Stomach smooth muscle (tissue), 2 donors: Measurements from ENCODE around the gene SLC13A5.

Source experiments
- H3K27ac ChIP-seq: one replicate; pipeline ENCODE4 v1.7.0; 2013; ENCODE audit warnings: mild to moderate bottlenecking, low read length, inconsistent platforms
- H3K27me3 ChIP-seq, 2 donors: one replicate each; pipeline ENCODE4 v1.7.0; 2013; ENCODE audit warnings: low read length in 2 of 2; ENCODE audit not compliant: insufficient read depth in 2 of 2, control insufficient read depth in 1 of 2
- H3K36me3 ChIP-seq, 2 donors: one replicate each; pipeline ENCODE4 v1.7.0; 2013; ENCODE audit warnings: low read length in 2 of 2; ENCODE audit not compliant: control insufficient read depth in 2 of 2, insufficient read depth in 2 of 2
- H3K4me1 ChIP-seq: one replicate; pipeline ENCODE4 v1.7.0; 2013; ENCODE audit warnings: low read length; ENCODE audit not compliant: control insufficient read depth, insufficient read depth
- H3K4me3 ChIP-seq, 2 donors: one replicate each; pipeline ENCODE4 v1.7.0; 2013; ENCODE audit warnings: low read length in 2 of 2
- H3K9ac ChIP-seq, 2 donors: one replicate each; pipeline ENCODE4 v1.7.0; 2013; ENCODE audit warnings: low read length in 2 of 2, mild to moderate bottlenecking in 1 of 2
- H3K9me3 ChIP-seq, 2 donors: one replicate each; pipeline ENCODE4 v1.7.0; 2013; ENCODE audit warnings: low read length in 2 of 2; ENCODE audit not compliant: control insufficient read depth in 2 of 2
- donor health status: healthy.
- donor health status: Pancreatic carcinoma.

The SLC13A5 gene

GRCh38 chr17:6676802-6677157, 36.4 kb downstream of the SLC13A5 start:
- Histone ChIP-seq H3K9me3 (no peaks in the 10 kb centered on the region), H3K9ac (no peak overlapping the region), H3K4me3 (no peak overlapping the region), H3K27ac (no peak overlapping the region), H3K27me3 (peaks cover 15 to 18% of the 10 kb centered on the region in 2 donors), H3K4me1 (no peaks in the 10 kb centered on the region), H3K36me3 (no peaks in the 10 kb centered on the region)

GRCh38 chr17:6675201-6675825, 37.9 kb downstream of the SLC13A5 start:
- Histone ChIP-seq H3K4me3 (no peak overlapping the region), H3K36me3 (no peaks in the 10 kb centered on the region), H3K9ac (no peak overlapping the region), H3K9me3 (no peaks in the 10 kb centered on the region), H3K27ac (no peak overlapping the region), H3K4me1 (no peaks in the 10 kb centered on the region), H3K27me3 (peaks cover 17 to 18% of the 10 kb centered on the region in 2 donors)

GRCh38 chr17:6674586-6674985, 38.6 kb downstream of the SLC13A5 start:
- H3K9ac ChIP-seq, result no peak overlapping the region
- no peaks in the 10 kb centered on the region for H3K36me3 ChIP-seq
- H3K4me3 ChIP-seq, result no peak overlapping the region
- no peaks in the 10 kb centered on the region for H3K4me1 ChIP-seq
- peaks cover 17 to 18% of the 10 kb centered on the region in 2 donors for H3K27me3 ChIP-seq
- H3K27ac ChIP-seq, result no peak overlapping the region
- H3K9me3 ChIP-seq, result no peaks in the 10 kb centered on the region

- Histone ChIP-seq H3K27ac (no peak overlapping the region), H3K9ac (no peak overlapping the region), H3K4me1 (no peaks in the 10 kb centered on the region), H3K9me3 (no peaks in the 10 kb centered on the region), H3K27me3 (peaks cover 2 to 15% of the 10 kb centered on the region in 2 donors), H3K4me3 (no peak overlapping the region), H3K36me3 (no peaks in the 10 kb centered on the region)
Measured at GRCh38 chr17:6671431-6671830, 41.7 kb downstream of the SLC13A5 start.

GRCh38 chr17:6670999-6671398, 42.2 kb downstream of the SLC13A5 start:
- no peaks in the 10 kb centered on the region for H3K9me3 ChIP-seq
- H3K27ac ChIP-seq, result no peak overlapping the region
- H3K9ac ChIP-seq, result no peak overlapping the region
- no peak overlapping the region for H3K4me3 ChIP-seq
- no peaks in the 10 kb centered on the region for H3K4me1 ChIP-seq
- peaks cover 2 to 15% of the 10 kb centered on the region in 2 donors for H3K27me3 ChIP-seq
- no peaks in the 10 kb centered on the region for H3K36me3 ChIP-seq

GRCh38 chr17:6670571-6670970, 42.6 kb downstream of the SLC13A5 start:
- no peaks in the 10 kb centered on the region for H3K36me3 ChIP-seq
- no peak overlapping the region for H3K9ac ChIP-seq
- H3K27me3 ChIP-seq, result peaks cover 2 to 14% of the 10 kb centered on the region in 2 donors
- no peak overlapping the region for H3K4me3 ChIP-seq
- no peaks in the 10 kb centered on the region for H3K4me1 ChIP-seq
- no peaks in the 10 kb centered on the region for H3K9me3 ChIP-seq
- H3K27ac ChIP-seq, result no peak overlapping the region

- Histone ChIP-seq H3K4me1 (no peaks in the 10 kb centered on the region), H3K27ac (no peak overlapping the region), H3K4me3 (no peak overlapping the region), H3K27me3 (peaks cover 2 to 11% of the 10 kb centered on the region in 2 donors), H3K9ac (no peak overlapping the region), H3K36me3 (no peaks in the 10 kb centered on the region), H3K9me3 (no peaks in the 10 kb centered on the region)
Measured at GRCh38 chr17:6669479-6670212, 43.5 kb downstream of the SLC13A5 start.

GRCh38 chr17:6668727-6669425, 44.3 kb downstream of the SLC13A5 start:
- H3K9ac ChIP-seq, result no peak overlapping the region
- no peak overlapping the region for H3K4me3 ChIP-seq
- H3K27ac ChIP-seq, result no peak overlapping the region
- no peaks in the 10 kb centered on the region for H3K4me1 ChIP-seq
- H3K36me3 ChIP-seq, result no peaks in the 10 kb centered on the region
- peaks cover 2 to 11% of the 10 kb centered on the region in 2 donors for H3K27me3 ChIP-seq
- H3K9me3 ChIP-seq, result no peaks in the 10 kb centered on the region

GRCh38 chr17:6668219-6668618, 45.0 kb downstream of the SLC13A5 start:
- H3K27me3 ChIP-seq, result peaks cover 2 to 11% of the 10 kb centered on the region in 2 donors
- no peak overlapping the region for H3K4me3 ChIP-seq
- H3K9ac ChIP-seq, result no peak overlapping the region
- no peaks in the 10 kb centered on the region for H3K36me3 ChIP-seq
- no peaks in the 10 kb centered on the region for H3K9me3 ChIP-seq
- no peak overlapping the region for H3K27ac ChIP-seq
- no peaks in the 10 kb centered on the region for H3K4me1 ChIP-seq

GRCh38 chr17:6667516-6667915, 45.7 kb downstream of the SLC13A5 start:
- Histone ChIP-seq H3K4me1 (no peaks in the 10 kb centered on the region), H3K9me3 (no peaks in the 10 kb centered on the region), H3K27me3 (peaks cover 2 to 11% of the 10 kb centered on the region in 2 donors), H3K36me3 (no peaks in the 10 kb centered on the region), H3K9ac (no peak overlapping the region), H3K4me3 (no peak overlapping the region), H3K27ac (no peak overlapping the region)

GRCh38 chr17:6666557-6666956, 46.6 kb downstream of the SLC13A5 start:
- H3K9ac ChIP-seq, result no peak overlapping the region
- no peaks in the 10 kb centered on the region for H3K9me3 ChIP-seq
- no peak overlapping the region for H3K4me3 ChIP-seq
- no peak overlapping the region for H3K27ac ChIP-seq
- no peaks in the 10 kb centered on the region for H3K4me1 ChIP-seq
- H3K27me3 ChIP-seq, result peaks cover 2 to 14% of the 10 kb centered on the region in 2 donors
- no peaks in the 10 kb centered on the region for H3K36me3 ChIP-seq
